HG03097 (cell line): ENCODE measurements around the gene ZNRF3.

Experiments used
- ATAC-seq: cut with Tn5 transposase; IDR thresholded peaks from one replicate; pipeline ENCODE4 v1.9.1; 2021; ENCODE audit not compliant: unreplicated experiment, low FRiP score

Gene ZNRF3

GRCh38 chr22:29106839-29107238 is 223.5 kb downstream of the ZNRF3 start:
- no peak for ATAC-seq
